Measurements from ENCODE around the gene THSD8.

Gene THSD8

GRCh38 chr19:12804051-12804450, 2.2 kb downstream of the THSD8 start:
- TF ChIP-seq GATA3 (IDR thresholded peaks at IDR 0.05; ENCODE audit: low read depth, low read length) (no peak), GATA2 (IDR thresholded peaks at IDR 0.05; ENCODE audit: low read depth, low read length) (no peak)

DNA sequence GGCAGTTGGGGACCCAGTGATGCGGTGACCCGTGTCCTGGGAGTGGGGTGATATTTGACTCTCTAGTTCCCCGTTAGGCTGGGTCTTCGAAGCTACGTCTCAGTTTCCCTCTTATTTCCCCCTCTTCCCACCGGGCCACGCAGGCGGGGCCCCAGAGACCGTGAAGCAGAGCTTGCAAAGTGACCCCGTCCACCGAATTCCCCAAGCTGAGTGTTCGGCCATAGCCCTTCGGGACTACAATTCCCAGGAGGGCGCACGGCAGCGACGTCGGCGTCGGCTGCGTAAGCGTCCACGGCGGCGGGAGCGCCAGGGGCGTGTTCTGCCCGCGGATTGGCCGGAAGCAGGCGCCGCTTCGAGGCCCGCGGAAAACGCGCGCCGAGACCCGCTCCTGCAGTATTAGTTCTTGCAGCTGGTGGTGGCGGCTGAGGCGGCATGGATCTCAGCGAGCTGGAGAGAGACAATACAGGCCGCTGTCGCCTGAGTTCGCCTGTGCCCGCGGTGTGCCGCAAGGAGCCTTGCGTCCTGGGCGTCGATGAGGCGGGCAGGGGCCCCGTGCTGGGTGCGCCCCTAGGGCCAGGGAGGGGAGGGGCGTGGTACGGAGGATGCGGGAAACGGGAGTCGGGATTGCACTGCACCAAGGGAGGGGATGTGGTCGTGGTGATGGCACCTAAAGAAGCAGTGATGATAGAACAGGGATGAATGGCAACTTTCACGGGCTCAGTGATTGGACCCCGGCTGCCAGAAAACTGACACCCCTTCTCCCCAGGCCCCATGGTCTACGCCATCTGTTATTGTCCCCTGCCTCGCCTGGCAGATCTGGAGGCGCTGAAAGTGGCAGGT, 4.6 kb downstream of the THSD8 start, which contains the start of gene RNASEH2A:
RNASEH2A (plus strand) TSS at position 343 of the 840 bp plus-strand sequence; CDS start at position 433, 90 bp downstream.
- TF ChIP-seq GATA2 (IDR thresholded peaks at IDR 0.05; ENCODE audit: low read depth, low read length) (no peak), GATA3 (IDR thresholded peaks at IDR 0.05; ENCODE audit: low read depth, low read length) (no peak)

- TF ChIP-seq GATA2 (IDR thresholded peaks at IDR 0.05; ENCODE audit: low read depth, low read length): no peak
- TF ChIP-seq GATA3 (IDR thresholded peaks at IDR 0.05; ENCODE audit: low read depth, low read length): no peak
These were observed 13.2 kb downstream of the THSD8 start for GRCh38 chr19:12815088-12815487.

DNA sequence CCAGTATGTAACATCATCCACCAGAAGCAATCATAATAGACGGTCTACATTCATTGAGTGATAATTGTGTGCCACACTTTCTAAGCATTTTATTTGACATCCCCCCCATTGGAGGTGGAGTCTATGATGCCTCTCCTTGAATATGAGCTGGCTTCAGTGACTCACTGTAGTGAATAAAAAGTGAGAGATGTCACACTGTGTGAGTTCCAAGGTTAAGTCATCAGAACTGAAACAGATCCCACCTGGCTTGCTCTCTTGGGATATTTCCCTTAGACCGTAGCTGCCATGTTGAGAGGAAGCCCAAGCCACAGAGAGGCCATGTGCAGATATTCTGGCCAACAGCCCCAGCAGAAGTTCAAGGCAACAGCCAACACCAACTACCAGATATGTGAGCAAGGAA, 19.9 kb downstream of the THSD8 start:
- TF ChIP-seq GATA2 (IDR thresholded peaks at IDR 0.05; ENCODE audit: low read depth, low read length): no peak
- TF ChIP-seq GATA3 (IDR thresholded peaks at IDR 0.05; ENCODE audit: low read depth, low read length): no peak

- TF ChIP-seq GATA2 (IDR thresholded peaks at IDR 0.05; ENCODE audit: low read depth, low read length) (no peak), GATA3 (IDR thresholded peaks at IDR 0.05; ENCODE audit: low read depth, low read length) (no peak)
These were observed 23.6 kb downstream of the THSD8 start for GRCh38 chr19:12825254-12826131.

- no peak for TF ChIP-seq GATA3 (IDR thresholded peaks at IDR 0.05; ENCODE audit: low read depth, low read length)
- peak; percentile 75 for TF ChIP-seq GATA2 (IDR thresholded peaks at IDR 0.05; ENCODE audit: low read depth, low read length)
These were observed 26.6 kb downstream of the THSD8 start for GRCh38 chr19:12828494-12828893.

- TF ChIP-seq GATA2 (IDR thresholded peaks at IDR 0.05; ENCODE audit: low read depth, low read length) (no peak), GATA3 (IDR thresholded peaks at IDR 0.05; ENCODE audit: low read depth, low read length) (no peak)
These were observed 31.5 kb downstream of the THSD8 start for GRCh38 chr19:12833418-12833737.

GRCh38 chr19:12833738-12834565, 32.1 kb downstream of the THSD8 start:
- TF ChIP-seq GATA3 (IDR thresholded peaks at IDR 0.05; ENCODE audit: low read depth, low read length) (no peak), GATA2 (IDR thresholded peaks at IDR 0.05; ENCODE audit: low read depth, low read length) (no peak)

DNA sequence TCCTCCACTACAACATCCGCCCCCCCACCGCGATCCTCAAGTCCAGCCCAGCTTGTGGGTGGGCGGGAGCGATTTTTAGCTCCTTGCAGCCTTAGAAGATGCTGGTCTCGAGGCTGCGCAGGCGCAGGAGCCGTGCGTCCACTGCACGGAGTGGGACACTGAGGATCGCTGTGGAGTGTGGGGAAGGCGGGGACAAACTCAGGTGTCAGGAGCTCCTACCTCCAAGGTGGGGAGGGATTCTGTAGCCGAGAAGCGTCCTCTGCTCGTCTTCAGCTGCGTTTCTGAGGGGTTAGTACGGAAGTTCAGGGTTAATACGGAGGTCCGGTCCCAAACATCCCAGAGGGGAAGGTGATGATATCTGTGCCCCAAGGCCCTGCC, 32.7 kb downstream of the THSD8 start, which contains the start of gene RTBDN:
RTBDN (minus strand) TSS at position 14 of the 378 bp plus-strand sequence. CDS start 4,600 bp downstream, outside the sequence.
- no peak for TF ChIP-seq GATA3 (IDR thresholded peaks at IDR 0.05; ENCODE audit: low read depth, low read length)
- TF ChIP-seq GATA2 (IDR thresholded peaks at IDR 0.05; ENCODE audit: low read depth, low read length): no peak

DNA sequence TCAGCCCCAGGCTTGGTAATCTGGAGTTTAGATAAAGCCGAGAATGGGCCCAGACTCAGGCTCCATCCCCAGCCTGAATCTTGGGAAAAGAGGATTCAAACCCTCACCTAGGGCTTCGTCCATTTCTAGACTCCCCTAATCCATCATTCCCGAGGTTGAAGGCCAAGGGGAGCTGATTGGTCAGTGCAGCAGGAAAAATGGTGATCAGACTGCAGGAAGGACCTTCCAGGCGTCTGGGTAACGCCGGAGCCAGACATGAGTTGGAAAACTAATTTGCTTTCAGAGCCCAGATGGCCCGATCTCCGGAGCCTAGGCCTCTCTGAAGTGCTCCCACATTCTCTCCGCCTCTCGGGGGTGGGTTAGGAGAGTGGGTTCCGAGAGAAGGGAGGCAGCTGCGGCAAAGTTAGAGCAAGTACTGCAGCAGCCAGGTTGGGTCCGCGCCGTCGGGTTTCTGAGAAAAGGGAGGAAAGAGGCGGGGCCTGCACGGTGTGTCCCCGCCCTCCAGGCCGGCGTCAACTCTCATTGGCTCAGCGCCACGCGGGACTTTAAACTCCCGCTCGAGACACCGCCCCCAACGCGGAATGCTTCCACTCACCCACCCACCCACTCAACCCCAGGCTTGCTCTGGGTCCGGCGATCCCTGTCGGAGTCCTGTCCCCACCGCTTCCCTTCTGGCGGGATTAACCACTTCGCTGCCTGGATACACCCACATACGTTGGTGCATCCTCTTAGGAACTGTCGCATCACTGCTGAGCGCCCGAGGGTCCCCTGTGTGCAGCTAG, 33.3 kb downstream of the THSD8 start:
- no peak for TF ChIP-seq GATA3 (IDR thresholded peaks at IDR 0.05; ENCODE audit: low read depth, low read length)
- TF ChIP-seq GATA2 (IDR thresholded peaks at IDR 0.05; ENCODE audit: low read depth, low read length): no peak

DNA sequence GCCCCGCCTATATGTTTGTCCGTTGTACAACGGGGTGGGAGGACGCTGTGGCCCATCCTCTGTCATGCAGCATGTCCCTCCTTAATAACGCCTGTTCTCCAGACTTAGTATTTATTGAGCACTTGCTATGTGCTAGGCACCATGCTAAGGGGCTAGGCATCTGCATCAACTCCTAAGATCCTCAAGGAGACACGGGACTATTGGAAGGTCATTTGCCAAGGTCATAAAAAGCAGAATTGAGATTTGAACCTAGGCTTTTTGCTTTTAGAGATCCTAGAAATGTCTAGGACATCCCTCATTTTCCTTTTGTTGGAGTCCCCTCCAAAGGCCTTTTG, 34.6 kb downstream of the THSD8 start:
- TF ChIP-seq GATA2 (IDR thresholded peaks at IDR 0.05; ENCODE audit: low read depth, low read length): no peak
- no peak for TF ChIP-seq GATA3 (IDR thresholded peaks at IDR 0.05; ENCODE audit: low read depth, low read length)

GRCh38 chr19:12837225-12837624, 35.4 kb downstream of the THSD8 start:
- TF ChIP-seq GATA3 (IDR thresholded peaks at IDR 0.05; ENCODE audit: low read depth, low read length) (no peak), GATA2 (IDR thresholded peaks at IDR 0.05; ENCODE audit: low read depth, low read length) (no peak)
